MM.1S (cell line): Measurements from ENCODE around the gene GATAD2B.

Experiments used
- DNase-seq: peaks from one replicate; pipeline ENCODE4 v3.0.0-alpha.2; 2015
- H2AFZ ChIP-seq: fragments of 300-600 bp; sonication (generic); 2 replicates; pipeline ENCODE4 v1.6.0; 2016; ENCODE audit warnings: antibody characterized with exemption, low read length
- H3F3A ChIP-seq: fragments of 300-600 bp; sonication (generic); 2 replicates; pipeline ENCODE4 v1.6.1; 2016; ENCODE audit warnings: mild to moderate bottlenecking, antibody characterized with exemption, low read length, moderate library complexity, mixed read lengths; ENCODE audit not compliant: insufficient read depth
- H3K27ac ChIP-seq: fragments of 300-600 bp; sonication (generic); 2 replicates; pipeline ENCODE4 v1.5.1; 2016; ENCODE audit warnings: mild to moderate bottlenecking, low read length
- H3K27me3 ChIP-seq: fragments of 300-600 bp; sonication (generic); replicated peaks from 2 replicates; pipeline ENCODE4 v1.6.0; 2016; ENCODE audit warnings: low read length; ENCODE audit not compliant: insufficient read depth
- H3K36me3 ChIP-seq: fragments of 300-600 bp; sonication (generic); replicated peaks from 2 replicates; pipeline ENCODE4 v1.6.1; 2016; ENCODE audit warnings: mild to moderate bottlenecking, low read length, mixed read lengths; ENCODE audit not compliant: insufficient read depth
- H3K4me1 ChIP-seq: fragments of 300-600 bp; sonication (generic); 2 replicates; pipeline ENCODE4 v1.6.1; 2016; ENCODE audit warnings: low read length, mixed read lengths
- H3K4me2 ChIP-seq: fragments of 300-600 bp; sonication (generic); 2 replicates; pipeline ENCODE4 v1.6.0; 2016; ENCODE audit warnings: low read depth, low read length
- H3K4me3 ChIP-seq: fragments of 300-600 bp; sonication (generic); 2 replicates; pipeline ENCODE4 v1.5.1; 2016; ENCODE audit warnings: low read length, mixed read lengths
- H3K79me2 ChIP-seq: fragments of 300-600 bp; sonication (generic); 2 replicates; pipeline ENCODE4 v1.6.1; 2016; ENCODE audit warnings: mixed run types, low read length, mixed read lengths
- H3K9ac ChIP-seq: fragments of 300-600 bp; sonication (generic); 2 replicates; pipeline ENCODE4 v1.6.1; 2016; ENCODE audit warnings: low read length, mixed read lengths
- H3K9me2 ChIP-seq: fragments of 300-600 bp; sonication (generic); replicated peaks from 2 replicates; pipeline ENCODE4 v1.6.1; 2016; ENCODE audit warnings: mild to moderate bottlenecking, low read length, mixed read lengths; ENCODE audit not compliant: insufficient read depth
- H3K9me3 ChIP-seq: fragments of 300-600 bp; sonication (generic); replicated peaks from 2 replicates; pipeline ENCODE4 v1.6.1; 2016; ENCODE audit warnings: mild to moderate bottlenecking, low read length, mixed read lengths; ENCODE audit not compliant: insufficient read depth
- H4K20me1 ChIP-seq: fragments of 300-600 bp; sonication (generic); 2 replicates; pipeline ENCODE4 v1.6.1; 2016; ENCODE audit warnings: mild to moderate bottlenecking, low read length, moderate library complexity, mixed read lengths; ENCODE audit not compliant: insufficient read depth
- EZH2 ChIP-seq: fragments of 300-600 bp; sonication (generic); optimal IDR thresholded peaks from 2 replicates; pipeline ENCODE3; 2017; ENCODE audit warnings: low read depth, mild to moderate bottlenecking, antibody characterized with exemption, low read length, mixed read lengths
- EZH2phosphoT487 ChIP-seq: fragments of 300-600 bp; sonication (generic); IDR thresholded peaks from 2 replicates; pipeline ENCODE4 v1.6.1; 2018; ENCODE audit warnings: antibody characterized with exemption, low read length
- TF ChIP-seq, protein P1 (sequence below): fragments of 300-600 bp; sonication (generic); IDR thresholded peaks from 2 replicates; pipeline ENCODE4 v1.5.1; 2016; ENCODE audit warnings: antibody characterized with exemption, low read length, mixed read lengths

GATAD2B gene

DNA sequence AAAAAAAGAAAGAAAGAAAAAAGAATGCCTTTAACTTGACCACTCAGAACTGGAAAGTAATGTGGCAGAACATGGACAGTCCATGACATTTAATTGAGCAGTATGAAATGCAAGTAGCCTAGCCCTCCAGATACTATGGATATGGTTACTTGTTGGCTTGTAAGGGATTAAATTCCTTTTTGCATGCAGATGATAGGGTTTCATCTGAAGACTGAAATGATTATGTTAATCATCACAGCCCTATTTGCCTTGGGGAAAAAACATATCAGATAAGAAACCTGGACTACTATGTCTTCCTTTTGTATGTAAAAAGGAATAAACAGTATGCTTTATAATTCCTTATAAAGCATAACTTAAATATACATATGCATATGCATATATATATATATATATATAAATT is 66.0 kb downstream of the GATAD2B start:
- no peak for DNase-seq
- Histone ChIP-seq H3K27me3 (no peaks in the 10 kb centered on the region), H3K9ac (no peak overlapping the region), H3K27ac (no peak overlapping the region), H3K36me3 (no peaks in the 10 kb centered on the region), H3F3A (peaks cover 11% of the 10 kb centered on the region), H3K9me2 (no peaks in the 10 kb centered on the region), H3K79me2 (peaks cover 80% of the 10 kb centered on the region), H4K20me1 (peaks cover 9% of the 10 kb centered on the region; the same call in 1 of the 2 replicates), H3K4me2 (no peak overlapping the region), H3K4me3 (no peak overlapping the region), H3K9me3 (no peaks in the 10 kb centered on the region), H3K4me1 (peaks cover 13% of the 10 kb centered on the region), H2AFZ (no peak overlapping the region)
- TF ChIP-seq, protein P1, sequence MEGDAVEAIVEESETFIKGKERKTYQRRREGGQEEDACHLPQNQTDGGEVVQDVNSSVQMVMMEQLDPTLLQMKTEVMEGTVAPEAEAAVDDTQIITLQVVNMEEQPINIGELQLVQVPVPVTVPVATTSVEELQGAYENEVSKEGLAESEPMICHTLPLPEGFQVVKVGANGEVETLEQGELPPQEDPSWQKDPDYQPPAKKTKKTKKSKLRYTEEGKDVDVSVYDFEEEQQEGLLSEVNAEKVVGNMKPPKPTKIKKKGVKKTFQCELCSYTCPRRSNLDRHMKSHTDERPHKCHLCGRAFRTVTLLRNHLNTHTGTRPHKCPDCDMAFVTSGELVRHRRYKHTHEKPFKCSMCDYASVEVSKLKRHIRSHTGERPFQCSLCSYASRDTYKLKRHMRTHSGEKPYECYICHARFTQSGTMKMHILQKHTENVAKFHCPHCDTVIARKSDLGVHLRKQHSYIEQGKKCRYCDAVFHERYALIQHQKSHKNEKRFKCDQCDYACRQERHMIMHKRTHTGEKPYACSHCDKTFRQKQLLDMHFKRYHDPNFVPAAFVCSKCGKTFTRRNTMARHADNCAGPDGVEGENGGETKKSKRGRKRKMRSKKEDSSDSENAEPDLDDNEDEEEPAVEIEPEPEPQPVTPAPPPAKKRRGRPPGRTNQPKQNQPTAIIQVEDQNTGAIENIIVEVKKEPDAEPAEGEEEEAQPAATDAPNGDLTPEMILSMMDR = no peak
- TF ChIP-seq EZH2 = no peak
- no peak for TF ChIP-seq EZH2phosphoT487

DNA sequence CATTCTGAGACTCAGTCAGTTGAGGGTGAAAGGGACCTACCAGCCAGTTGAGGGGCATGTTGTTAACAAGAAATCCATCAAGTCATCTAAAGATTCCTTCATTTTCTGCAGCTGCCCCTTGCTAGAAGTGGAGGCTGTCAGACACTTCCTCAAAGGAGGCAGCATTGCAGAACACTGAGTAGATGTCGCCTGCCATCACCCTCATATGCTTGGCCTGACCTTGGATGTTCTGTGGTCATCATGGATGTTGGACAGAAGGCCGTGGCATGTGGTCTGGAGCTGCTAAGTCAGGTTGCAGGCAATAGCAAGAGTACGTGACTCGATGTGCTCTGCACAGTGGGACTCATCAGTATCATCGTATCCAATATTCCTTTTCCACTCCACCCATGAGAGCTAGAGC is 70.6 kb downstream of the GATAD2B start:
- H4K20me1 ChIP-seq = peaks cover 9% of the 10 kb centered on the region; the same call in 1 of the 2 replicates

DNA sequence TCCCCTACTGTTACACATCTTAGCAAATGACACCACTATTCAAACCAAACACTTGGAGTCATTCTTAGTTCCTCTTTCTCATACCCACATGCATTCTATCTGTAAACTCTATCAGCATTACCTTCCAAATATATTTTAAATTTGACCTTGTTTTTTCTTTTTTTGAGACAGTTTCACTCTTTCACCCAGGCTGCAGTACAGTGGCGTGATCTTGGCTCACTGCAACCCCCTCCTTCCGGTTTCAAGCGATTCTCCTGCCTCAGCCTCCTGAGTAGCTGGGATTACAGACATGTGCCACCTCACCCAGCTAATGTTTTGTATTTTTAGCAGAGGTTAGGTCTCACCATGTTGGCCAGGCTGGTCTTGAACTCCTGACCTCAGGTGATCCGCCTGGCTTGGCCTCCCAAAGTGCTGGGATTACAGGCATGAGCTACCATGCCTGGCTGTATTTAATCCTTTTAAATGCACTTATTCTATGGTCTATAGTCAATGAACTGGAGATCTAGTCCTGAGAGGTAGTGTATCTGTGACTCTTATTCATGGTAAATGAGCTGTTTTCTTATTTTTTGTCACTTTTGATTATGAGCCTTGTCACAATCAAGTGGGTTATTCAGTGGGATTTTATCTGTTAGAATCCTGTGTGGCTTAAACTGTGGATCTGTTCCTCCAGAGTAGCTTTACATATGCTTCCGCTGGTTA is 73.1 kb downstream of the GATAD2B start:
- H3K79me2 ChIP-seq = peaks cover 71% of the 10 kb centered on the region
- TF ChIP-seq EZH2phosphoT487 = no peak
- TF ChIP-seq, protein P1 = no peak
- no peak for TF ChIP-seq EZH2
- peak overlapping the region; percentile 31 for H3K4me2 ChIP-seq

More for the DNA sequence above, 70.6 kb downstream of the GATAD2B start:
- peaks cover 32% of the 10 kb centered on the region for H3K4me1 ChIP-seq
- no peaks in the 10 kb centered on the region for H3K9me3 ChIP-seq
- DNase-seq = no peak
- H3K4me2 ChIP-seq = no peak overlapping the region
- no peak overlapping the region for H3K4me3 ChIP-seq
- no peak overlapping the region for H3K9ac ChIP-seq
- peaks cover 28% of the 10 kb centered on the region for H3F3A ChIP-seq
- TF ChIP-seq, protein P1 = no peak
- TF ChIP-seq EZH2 (no peak), EZH2phosphoT487 (no peak)
- H3K9me2 ChIP-seq = no peaks in the 10 kb centered on the region
- H2AFZ ChIP-seq = no peak overlapping the region
- no peaks in the 10 kb centered on the region for H3K27me3 ChIP-seq
- no peaks in the 10 kb centered on the region for H3K36me3 ChIP-seq
- H3K27ac ChIP-seq = no peak overlapping the region
- peaks cover 80% of the 10 kb centered on the region for H3K79me2 ChIP-seq

More for the DNA sequence above, 73.1 kb downstream of the GATAD2B start:
- Histone ChIP-seq H3K27me3 (no peaks in the 10 kb centered on the region), H3K36me3 (no peaks in the 10 kb centered on the region), H2AFZ (no peak overlapping the region), H3K9me2 (no peaks in the 10 kb centered on the region), H3K9ac (no peak overlapping the region), H3K9me3 (no peaks in the 10 kb centered on the region), H3F3A (peaks cover 21% of the 10 kb centered on the region), H3K4me1 (peaks cover 28% of the 10 kb centered on the region), H3K4me3 (no peak overlapping the region), H3K27ac (peak overlapping the region; percentile 67; the same call in 1 of the 2 replicates), H4K20me1 (peaks cover 7% of the 10 kb centered on the region; the same call in 1 of the 2 replicates)
- peak; percentile 78 for DNase-seq
